ENCODE results near the gene SNX8. TPM values are rescaled to one million over a fixed set of nuclear protein-coding genes. Genes with fewer than 3 reads are reported as not detected.

Gene SNX8
- polyA plus RNA-seq (2011; rRNA removed) (36.3 and 36.4 TPM in 2 replicates), polyA plus RNA-seq (2017; fragmentation: RNase III; extraction: RNeasy Plus Mini Kit Qiagen cat#74134 plus additional on column Dnase treatment) (21.2 to 25.8 TPM (median 25.7 TPM) in 3 replicates), polyA minus RNA-seq (2011; rRNA and poly(A)+ RNA removed) (72.8 and 82.0 TPM in 2 replicates)
- polyA plus RNA-seq (2012; cell fraction: cytosol; rRNA removed): 55.9 and 70.8 TPM in 2 replicates
- polyA plus RNA-seq (2012; cell fraction: nucleus; rRNA removed): 58.1 and 81.5 TPM in 2 replicates

- Histone ChIP-seq H3K4me2 (peak within 1 kb of the TSS; percentile 95), H3K4me3 (peak within 1 kb of the TSS; percentile 87), H3K27ac (peak within 1 kb of the TSS; percentile 89 to 95), H3K4me1 (peaks cover 19% of the 10 kb centered on the region), H3K9me3 (no peaks in the 10 kb centered on the region)
- CTCF ChIA-PET: interaction anchor here (1.0 kb wide), 2 partner anchors 34 to 67 kb away, joined by 3 to 7 read pairs; no protein-coding TSS in a partner anchor
- POLR2A ChIA-PET: no interaction called here
- ATAC-seq (peak; percentile 81 to 88), FAIRE-seq (no peak), DNase-seq (ENCODE audit: low read depth in 1 of 2, low spot score in 1 of 2) (peak; percentile 92 to 96)
- under 1% methylated on average over 18 of the region's 78 CpGs for WGBS (ENCODE audit: missing lambda C conversion rate)
- TF ChIP-seq E2F6 (IDR thresholded peaks at IDR 0.05; ENCODE audit: borderline replicate concordance, low read depth) (peak; percentile 60; the same call in 1 of the 2 replicates), NR3C1 (IDR thresholded peaks at IDR 0.05) (no peak), EHF (CRISPR knock-in tag; IDR thresholded peaks at IDR 0.05) (no peak), MAX (IDR thresholded peaks at IDR 0.05) (peak; percentile 89), KDM5A (IDR thresholded peaks at IDR 0.05) (peak; percentile 67; the same call in 1 of the 2 replicates), ELK1 (IDR thresholded peaks at IDR 0.05; ENCODE audit: low read depth, low read length) (no peak), POLR2A (IDR thresholded peaks at IDR 0.05; ENCODE audit: low read length) (peak; percentile 69), TFCP2L1 (CRISPR knock-in tag; IDR thresholded peaks at IDR 0.05) (no peak), USF2 (IDR thresholded peaks at IDR 0.05) (peak; percentile 63), CBX8 (IDR thresholded peaks at IDR 0.05) (no peak), PHF8 (IDR thresholded peaks at IDR 0.05; ENCODE audit: borderline replicate concordance, low read depth) (peak; percentile 53; the same call in 1 of the 2 replicates), JUN (IDR thresholded peaks at IDR 0.05) (peak in 1 of 2 experiments; percentile 55; a peak in 1 of 5 replicates), MYC (IDR thresholded peaks at IDR 0.05; ENCODE audit: borderline replicate concordance, low read length) (peak; percentile 59), CBX2 (IDR thresholded peaks at IDR 0.05; ENCODE audit: borderline replicate concordance, low read depth) (no peak)
These were observed at the start of gene SNX8 for GRCh38 chr7:2314209-2314955. SNX8 (minus strand) TSS chr7:2314441; CDS start chr7:2314421, 20 bp downstream.

GRCh38 chr7:2362385-2363088 is 48.3 kb upstream of the SNX8 start:
- peaks cover 7% of the 10 kb centered on the region; the same call in 2 of the 3 replicates for H3K4me1 ChIP-seq
- ATAC-seq (no peak), DNase-seq (ENCODE audit: low read depth in 1 of 2, low spot score in 1 of 2) (no peak), FAIRE-seq (no peak)
- no peak overlapping the region for H3K4me3 ChIP-seq
- CTCF ChIA-PET: interaction anchor here (0.5 to 1.3 kb wide), 3 partner anchors 8 to 147 kb away, joined by 3 read pairs; no protein-coding TSS in a partner anchor
- no peaks in the 10 kb centered on the region for H3K9me3 ChIP-seq
- POLR2A ChIA-PET: interaction anchor here (1.7 kb wide), 1 partner anchor 9 kb away, joined by 5 read pairs; no protein-coding TSS in a partner anchor
- WGBS (ENCODE audit: missing lambda C conversion rate): 93% methylated on average over 27 of the region's 27 CpGs
- H3K4me2 ChIP-seq: no peak overlapping the region
- H3K27ac ChIP-seq: no peak overlapping the region
- no peak for TF ChIP-seq NPAS2 (CRISPR knock-in tag; IDR thresholded peaks at IDR 0.05; ENCODE audit: borderline replicate concordance)
- TF ChIP-seq POLR2AphosphoS2 (conservative IDR thresholded peaks at IDR 0.05; ENCODE audit: low read length): no peak
- no peak for TF ChIP-seq HES2 (IDR thresholded peaks at IDR 0.05)
- no peak for TF ChIP-seq HDAC2 (IDR thresholded peaks at IDR 0.05)
- no peak for TF ChIP-seq JUN (IDR thresholded peaks at IDR 0.05)
- no peak for TF ChIP-seq FOXS1 (CRISPR knock-in tag; IDR thresholded peaks at IDR 0.05)

Measured in A549 (cell line).